Measurements from ENCODE around the gene SLIT3. TPM values are rescaled to one million over a fixed set of nuclear protein-coding genes. Genes with fewer than 3 reads are reported as not detected.
"Not testable (repeated sequence)": the region's sequence is repeated elsewhere in the genome, so short reads cannot be mapped to it uniquely, and the experiment has no call there.

SLIT3 gene
- polyA plus RNA-seq, 4 donors = 55.4 to 60.5 (median 57.8) TPM

GRCh38 chr5:169223595-169223953 lies 77.4 kb downstream of the SLIT3 start:
- no peak for DNase-seq (ENCODE audit: low read depth in 4 of 4, low spot score in 3 of 4)

- DNase-seq (ENCODE audit: low read depth in 4 of 4, low spot score in 3 of 4) = no peak
Observed at GRCh38 chr5:169222934-169223594, 77.9 kb downstream of the SLIT3 start.

GRCh38 chr5:169221519-169221918 lies 79.4 kb downstream of the SLIT3 start:
- DNase-seq (ENCODE audit: low read depth in 4 of 4, low spot score in 3 of 4) = no peak

GRCh38 chr5:169219961-169220360 lies 81.0 kb downstream of the SLIT3 start:
- no peak for DNase-seq (ENCODE audit: low read depth in 4 of 4, low spot score in 3 of 4)

- no peak for DNase-seq (ENCODE audit: low read depth in 4 of 4, low spot score in 3 of 4)
Observed at GRCh38 chr5:169219351-169219750, 81.6 kb downstream of the SLIT3 start.

GRCh38 chr5:169218861-169219260 lies 82.1 kb downstream of the SLIT3 start:
- no peak for DNase-seq (ENCODE audit: low read depth in 4 of 4, low spot score in 3 of 4)

GRCh38 chr5:169218176-169218575 lies 82.8 kb downstream of the SLIT3 start:
- DNase-seq (ENCODE audit: low read depth in 4 of 4, low spot score in 3 of 4) = no peak

GRCh38 chr5:169216866-169217265 lies 84.1 kb downstream of the SLIT3 start:
- no peak for DNase-seq (ENCODE audit: low read depth in 4 of 4, low spot score in 3 of 4)

- DNase-seq (ENCODE audit: low read depth in 4 of 4, low spot score in 3 of 4) = no peak
Observed at GRCh38 chr5:169213479-169213878, 87.5 kb downstream of the SLIT3 start.

- not testable (repeated sequence) for DNase-seq (ENCODE audit: low read depth in 4 of 4, low spot score in 3 of 4)
Observed at GRCh38 chr5:169211761-169212160, 89.2 kb downstream of the SLIT3 start.

GRCh38 chr5:169204788-169205400 lies 96.0 kb downstream of the SLIT3 start:
- no peak for DNase-seq (ENCODE audit: low read depth in 4 of 4, low spot score in 3 of 4)

GRCh38 chr5:169202969-169203368 lies 98.0 kb downstream of the SLIT3 start:
- no peak for DNase-seq (ENCODE audit: low read depth in 4 of 4, low spot score in 3 of 4)

- no peak for DNase-seq (ENCODE audit: low read depth in 4 of 4, low spot score in 3 of 4)
Observed at GRCh38 chr5:169201597-169201996, 99.3 kb downstream of the SLIT3 start.

GRCh38 chr5:169200125-169200778 lies 100.7 kb downstream of the SLIT3 start:
- no peak for DNase-seq (ENCODE audit: low read depth in 4 of 4, low spot score in 3 of 4)

GRCh38 chr5:169197343-169197742 lies 103.6 kb downstream of the SLIT3 start:
- no peak for DNase-seq (ENCODE audit: low read depth in 4 of 4, low spot score in 3 of 4)

GRCh38 chr5:169196059-169196458 lies 104.9 kb downstream of the SLIT3 start:
- no peak for DNase-seq (ENCODE audit: low read depth in 4 of 4, low spot score in 3 of 4)

- no peak for DNase-seq (ENCODE audit: low read depth in 4 of 4, low spot score in 3 of 4)
Observed at GRCh38 chr5:169195601-169196000, 105.3 kb downstream of the SLIT3 start.

GRCh38 chr5:169192536-169192935 lies 108.4 kb downstream of the SLIT3 start:
- no peak for DNase-seq (ENCODE audit: low read depth in 4 of 4, low spot score in 3 of 4)

- DNase-seq (ENCODE audit: low read depth in 4 of 4, low spot score in 3 of 4) = no peak
Observed at GRCh38 chr5:169190849-169191248, 110.1 kb downstream of the SLIT3 start.

GRCh38 chr5:169185626-169186025 lies 115.3 kb downstream of the SLIT3 start:
- no peak for DNase-seq (ENCODE audit: low read depth in 4 of 4, low spot score in 3 of 4)

- no peak for DNase-seq (ENCODE audit: low read depth in 4 of 4, low spot score in 3 of 4)
Observed at GRCh38 chr5:169183576-169183975, 117.4 kb downstream of the SLIT3 start.

- DNase-seq (ENCODE audit: low read depth in 4 of 4, low spot score in 3 of 4) = no peak
Observed at GRCh38 chr5:169182797-169183196, 118.1 kb downstream of the SLIT3 start.
